Osteoblast (primary cell): ENCODE results near the gene RAB33B. TPM values are rescaled to one million over a fixed set of nuclear protein-coding genes. Genes with fewer than 3 reads are reported as not detected.

ENCODE experiments used
- DNase-seq: peaks from one replicate; pipeline ENCODE4 v3.0.0; 2011; ENCODE audit warnings: low spot score, mixed read lengths; ENCODE audit not compliant: insufficient read length; ENCODE audit errors: missing footprints
- H2AFZ ChIP-seq: 2 replicates; pipeline ENCODE4 v1.6.0; 2011; ENCODE audit warnings: mild to moderate bottlenecking, low read length
- H3K27ac ChIP-seq: 2 replicates; pipeline ENCODE4 v1.5.1; 2011; ENCODE audit warnings: mild to moderate bottlenecking, low read depth, low read length, moderate library complexity
- H3K27me3 ChIP-seq: 2 replicates; pipeline ENCODE4 v1.6.0; 2012; ENCODE audit warnings: mild to moderate bottlenecking, control low read depth, inconsistent platforms, low read length, moderate library complexity; ENCODE audit not compliant: insufficient read depth
- H3K36me3 ChIP-seq: 2 replicates; pipeline ENCODE4 v1.5.1; 2011; ENCODE audit warnings: mild to moderate bottlenecking, low read length, control low read depth, moderate library complexity; ENCODE audit not compliant: insufficient read depth
- H3K4me1 ChIP-seq: 2 replicates; pipeline ENCODE4 v1.5.1; 2011; ENCODE audit warnings: mild to moderate bottlenecking, low read length, control low read depth, moderate library complexity; ENCODE audit not compliant: insufficient read depth
- H3K4me2 ChIP-seq: 2 replicates; pipeline ENCODE4 v1.6.0; 2011; ENCODE audit warnings: mild to moderate bottlenecking, low read length; ENCODE audit not compliant: insufficient read depth
- H3K4me3 ChIP-seq: fragments of 200-600 bp; sonication (generic); 3 replicates; pipeline ENCODE4 v1.5.1; 2012; ENCODE audit warnings: mild to moderate bottlenecking, low read length, inconsistent platforms; ENCODE audit not compliant: insufficient read depth
- H3K79me2 ChIP-seq: 2 replicates; pipeline ENCODE4 v1.6.0; 2012; ENCODE audit warnings: mild to moderate bottlenecking, low read length, control low read depth, inconsistent platforms; ENCODE audit not compliant: insufficient read depth
- H3K9me3 ChIP-seq: 2 replicates; pipeline ENCODE4 v1.5.1; 2011; ENCODE audit warnings: low read depth, low read length, control low read depth
- H4K20me1 ChIP-seq: 2 replicates; pipeline ENCODE4 v1.6.0; 2012; ENCODE audit warnings: mild to moderate bottlenecking, low read length, control low read depth; ENCODE audit not compliant: insufficient read depth
- total RNA-seq: library from RNA; depleted of rRNA; stranded (reverse); fragments of >200 nt; gene quantifications from 2 replicates; pipeline ENCODE4 v1.2.3, GENCODE V29; 2012
- TF ChIP-seq, protein P1 (sequence below): IDR thresholded peaks from 2 replicates; pipeline ENCODE4 v1.5.1; 2011; ENCODE audit warnings: mild to moderate bottlenecking, low read depth, low read length, moderate library complexity; ENCODE audit errors: extremely low read depth

Gene RAB33B
- total RNA-seq, 1 donor = 24.6 TPM

DNA sequence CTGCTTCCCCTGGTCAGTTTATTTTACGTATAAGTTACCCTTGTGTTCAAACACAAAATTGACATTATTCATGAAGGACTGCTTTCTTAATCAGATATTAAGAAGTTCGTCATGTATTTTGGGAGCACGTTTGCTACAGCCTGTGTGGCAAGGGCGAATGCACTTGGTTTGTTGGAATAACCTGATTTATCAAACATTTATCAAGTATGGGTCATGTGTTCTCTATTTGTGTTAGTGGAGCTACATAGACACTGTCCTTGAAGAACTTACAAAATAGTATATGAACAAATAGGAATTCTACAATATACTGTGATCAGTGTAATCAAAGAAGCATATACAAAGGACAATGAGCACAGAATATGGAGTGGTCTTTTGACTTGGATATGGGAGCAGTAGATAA lies 22.4 kb downstream of the RAB33B start:
- TF ChIP-seq, protein P1, sequence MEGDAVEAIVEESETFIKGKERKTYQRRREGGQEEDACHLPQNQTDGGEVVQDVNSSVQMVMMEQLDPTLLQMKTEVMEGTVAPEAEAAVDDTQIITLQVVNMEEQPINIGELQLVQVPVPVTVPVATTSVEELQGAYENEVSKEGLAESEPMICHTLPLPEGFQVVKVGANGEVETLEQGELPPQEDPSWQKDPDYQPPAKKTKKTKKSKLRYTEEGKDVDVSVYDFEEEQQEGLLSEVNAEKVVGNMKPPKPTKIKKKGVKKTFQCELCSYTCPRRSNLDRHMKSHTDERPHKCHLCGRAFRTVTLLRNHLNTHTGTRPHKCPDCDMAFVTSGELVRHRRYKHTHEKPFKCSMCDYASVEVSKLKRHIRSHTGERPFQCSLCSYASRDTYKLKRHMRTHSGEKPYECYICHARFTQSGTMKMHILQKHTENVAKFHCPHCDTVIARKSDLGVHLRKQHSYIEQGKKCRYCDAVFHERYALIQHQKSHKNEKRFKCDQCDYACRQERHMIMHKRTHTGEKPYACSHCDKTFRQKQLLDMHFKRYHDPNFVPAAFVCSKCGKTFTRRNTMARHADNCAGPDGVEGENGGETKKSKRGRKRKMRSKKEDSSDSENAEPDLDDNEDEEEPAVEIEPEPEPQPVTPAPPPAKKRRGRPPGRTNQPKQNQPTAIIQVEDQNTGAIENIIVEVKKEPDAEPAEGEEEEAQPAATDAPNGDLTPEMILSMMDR = no peak
- H2AFZ ChIP-seq = no peak overlapping the region
- H3K4me1 ChIP-seq = no peaks in the 10 kb centered on the region
- H3K9me3 ChIP-seq = no peaks in the 10 kb centered on the region
- H3K79me2 ChIP-seq = peaks cover 13% of the 10 kb centered on the region
- no peaks in the 10 kb centered on the region for H3K27me3 ChIP-seq
- no peak overlapping the region for H3K4me2 ChIP-seq
- no peak overlapping the region for H3K4me3 ChIP-seq
- DNase-seq = no peak
- H3K27ac ChIP-seq = no peak overlapping the region
- H4K20me1 ChIP-seq = peaks cover 10% of the 10 kb centered on the region
- H3K36me3 ChIP-seq = peaks cover 12% of the 10 kb centered on the region

DNA sequence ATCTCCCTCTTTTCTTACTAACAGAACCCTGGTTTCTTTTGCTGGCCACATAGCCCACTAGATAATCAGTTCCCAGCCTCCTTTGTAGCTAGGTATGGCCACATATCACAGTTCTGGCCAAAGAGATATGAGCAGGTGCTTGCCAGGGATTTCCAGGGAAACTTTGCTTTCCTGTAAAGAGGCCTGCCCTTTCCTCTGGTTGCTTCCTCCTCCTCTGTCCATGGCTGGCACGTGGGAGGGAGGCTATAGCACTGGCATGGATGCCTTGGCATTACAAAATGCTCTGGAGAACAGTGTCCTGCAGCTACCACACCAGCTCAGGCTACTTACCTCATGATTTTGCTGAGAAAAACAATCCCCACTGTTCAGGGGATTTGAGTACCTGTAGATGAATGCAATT lies 27.5 kb downstream of the RAB33B start:
- Histone ChIP-seq H2AFZ (no peak overlapping the region), H3K27ac (no peak overlapping the region), H3K4me1 (no peaks in the 10 kb centered on the region), H3K9me3 (no peaks in the 10 kb centered on the region), H3K27me3 (no peaks in the 10 kb centered on the region), H4K20me1 (peaks cover 3% of the 10 kb centered on the region), H3K4me3 (no peak overlapping the region), H3K79me2 (no peaks in the 10 kb centered on the region), H3K36me3 (no peaks in the 10 kb centered on the region), H3K4me2 (no peak overlapping the region)
- TF ChIP-seq, protein P1 = no peak
- DNase-seq = no peak

- no peak for DNase-seq
- no peaks in the 10 kb centered on the region for H3K36me3 ChIP-seq
- no peak overlapping the region for H3K27ac ChIP-seq
- H3K4me2 ChIP-seq = no peak overlapping the region
- no peaks in the 10 kb centered on the region for H4K20me1 ChIP-seq
- H3K27me3 ChIP-seq = no peaks in the 10 kb centered on the region
- no peak overlapping the region for H2AFZ ChIP-seq
- no peaks in the 10 kb centered on the region for H3K9me3 ChIP-seq
- TF ChIP-seq, protein P1 = no peak
- H3K79me2 ChIP-seq = no peaks in the 10 kb centered on the region
- H3K4me1 ChIP-seq = peaks cover 9% of the 10 kb centered on the region
- no peak overlapping the region for H3K4me3 ChIP-seq
These were observed 29.1 kb downstream of the RAB33B start for GRCh38 chr4:139483000-139483399.

DNA sequence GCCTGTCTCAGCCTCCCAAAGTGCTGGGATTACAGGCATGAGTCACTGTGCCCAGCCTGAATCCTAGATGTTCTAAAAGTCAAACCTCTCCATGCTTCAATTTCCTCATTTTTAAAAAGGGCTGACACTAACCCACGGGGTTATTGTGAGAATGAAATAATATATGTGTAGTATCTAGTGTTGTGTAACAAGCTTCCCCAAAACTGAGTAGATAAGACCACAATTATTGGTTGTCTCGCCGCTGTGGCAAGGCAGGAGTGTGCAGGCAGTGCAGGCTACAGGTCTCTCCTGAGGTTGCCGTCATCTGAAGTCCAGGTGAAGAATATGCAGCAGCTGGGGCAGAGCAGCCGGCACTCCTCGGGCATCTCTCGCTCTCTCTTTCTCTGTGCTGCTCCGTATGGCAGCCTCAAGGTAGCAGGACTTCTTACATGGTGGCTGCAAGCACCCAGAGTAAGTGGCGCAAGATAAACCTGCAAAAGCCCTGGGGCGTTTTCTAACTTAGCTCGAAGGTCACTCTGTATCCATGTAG lies 30.9 kb downstream of the RAB33B start:
- Histone ChIP-seq H3K4me1 (peaks cover 9% of the 10 kb centered on the region), H2AFZ (no peak overlapping the region), H3K27me3 (no peaks in the 10 kb centered on the region), H3K4me2 (no peak overlapping the region), H3K4me3 (no peak overlapping the region), H3K9me3 (no peaks in the 10 kb centered on the region), H4K20me1 (no peaks in the 10 kb centered on the region), H3K27ac (no peak overlapping the region), H3K79me2 (no peaks in the 10 kb centered on the region), H3K36me3 (no peaks in the 10 kb centered on the region)
- TF ChIP-seq, protein P1 = no peak
- DNase-seq = no peak
